SK-N-MC (cell line): ENCODE data around the gene CFAP73.

Experiments used
- EZH2 ChIP-seq: fragments of 200-600 bp; sonication (generic); IDR thresholded peaks from one replicate; pipeline ENCODE4 v1.6.1; 2017; ENCODE audit warnings: antibody characterized with exemption
- FOXP2 ChIP-seq: optimal IDR thresholded peaks from 2 replicates; pipeline ENCODE3; 2011; ENCODE audit warnings: mild to moderate bottlenecking, moderate library complexity; ENCODE audit not compliant: insufficient read depth; ENCODE audit errors: extremely low read length, control extremely low read depth
- POLR2AphosphoS5 ChIP-seq: IDR thresholded peaks from 2 replicates; pipeline ENCODE4 v1.6.1; 2012; ENCODE audit warnings: mild to moderate bottlenecking, low read depth, low read length, borderline replicate concordance

GRCh38 chr12:113149361-113150150 lies at the start of gene CFAP73:
- no peak for TF ChIP-seq POLR2AphosphoS5
- TF ChIP-seq EZH2 = no peak
- no peak for TF ChIP-seq FOXP2
